NCI-H146 (cell line): ENCODE data around the gene ITPR3.
A peak's percentile ranks its signal among the peaks of the same experiment; 100 is the strongest.

ENCODE experiments used
- DNase-seq: peaks from one replicate; lab custom pipeline; 2025; lab: John Stamatoyannopoulos, UW

ITPR3 gene

DNA sequence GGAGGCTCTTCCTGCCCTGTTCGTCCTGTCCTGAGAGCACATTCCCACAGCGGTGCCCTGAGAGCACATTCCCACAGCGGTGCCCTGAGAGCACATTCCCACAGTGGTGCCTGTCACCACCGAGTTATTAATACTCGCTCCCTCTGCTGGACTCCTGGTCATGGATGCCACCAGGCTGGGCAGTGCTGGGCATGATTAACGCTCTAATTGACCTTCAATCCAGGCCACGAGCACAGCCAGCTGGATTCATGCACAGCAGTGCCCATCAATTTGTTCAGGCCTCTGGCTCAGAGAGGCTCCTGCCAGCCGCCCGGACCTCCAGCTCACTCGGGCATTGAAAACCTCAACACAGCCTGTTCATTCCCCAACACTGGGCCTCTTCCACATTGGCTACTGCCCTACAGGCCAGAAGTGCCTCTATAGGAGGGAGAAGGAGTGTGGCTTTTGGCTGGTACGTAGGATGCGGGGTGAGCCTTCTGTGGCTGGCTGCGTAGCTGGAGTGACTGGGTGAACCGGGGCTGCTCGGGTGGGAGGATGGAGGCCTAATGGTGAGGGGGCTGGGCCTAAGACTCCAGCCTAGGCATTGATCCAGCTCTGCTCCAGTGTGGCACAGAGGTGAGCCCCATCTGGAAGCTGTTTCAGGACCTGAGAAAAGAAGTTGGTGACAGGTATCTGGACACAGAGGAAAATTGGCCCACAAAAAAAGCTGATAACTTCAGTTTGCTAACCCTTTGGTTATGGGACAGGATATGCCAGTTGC, 116.3 kb downstream of the ITPR3 start:
- no peak for DNase-seq

DNA sequence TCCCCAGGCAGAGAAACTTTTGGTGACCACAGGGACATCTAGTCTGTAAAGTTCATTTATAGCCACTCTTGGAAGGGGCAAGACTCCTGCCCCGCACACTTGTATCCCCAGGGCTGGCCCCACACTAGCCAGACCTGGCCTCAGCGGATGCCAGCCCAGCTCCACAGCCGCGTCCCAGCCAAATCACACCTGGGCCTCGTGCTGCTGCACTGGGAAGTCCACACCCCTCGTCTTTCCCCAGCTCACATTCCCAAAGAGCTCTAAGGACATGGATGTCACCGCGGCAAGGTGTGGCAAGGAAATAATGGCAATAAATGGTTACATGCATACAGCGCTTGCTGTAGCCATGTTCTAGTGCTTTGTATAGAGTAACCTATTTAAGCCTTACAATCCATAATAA, 117.0 kb downstream of the ITPR3 start:
- DNase-seq = no peak

- no peak for DNase-seq
Observed at GRCh38 chr6:33738879-33739278, 117.8 kb downstream of the ITPR3 start.

- no peak for DNase-seq
Observed at GRCh38 chr6:33739571-33739970, 118.4 kb downstream of the ITPR3 start.

GRCh38 chr6:33740204-33740608, 119.1 kb downstream of the ITPR3 start:
- DNase-seq = no peak

GRCh38 chr6:33740794-33741193, 119.7 kb downstream of the ITPR3 start:
- DNase-seq = no peak

DNA sequence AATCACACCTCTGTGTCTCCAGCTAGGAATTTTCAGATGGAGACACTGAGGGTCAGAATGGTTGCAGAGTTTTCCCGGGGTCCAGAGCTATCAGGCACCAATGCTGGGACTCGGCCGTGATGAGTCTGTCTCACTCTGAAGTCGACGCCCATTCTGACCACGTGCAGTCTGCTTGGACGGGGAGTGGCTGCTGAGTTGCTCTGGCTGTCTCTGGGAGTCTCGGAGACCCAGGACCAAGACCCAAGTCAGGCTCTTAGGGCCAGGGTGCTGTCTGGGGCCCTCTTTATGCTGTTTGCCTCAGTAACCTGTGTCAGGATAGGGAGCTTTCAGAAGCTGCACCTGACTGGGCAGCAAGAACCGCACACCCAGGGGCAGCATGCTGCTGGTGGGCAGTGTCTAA, 121.0 kb downstream of the ITPR3 start:
- DNase-seq = no peak

DNA sequence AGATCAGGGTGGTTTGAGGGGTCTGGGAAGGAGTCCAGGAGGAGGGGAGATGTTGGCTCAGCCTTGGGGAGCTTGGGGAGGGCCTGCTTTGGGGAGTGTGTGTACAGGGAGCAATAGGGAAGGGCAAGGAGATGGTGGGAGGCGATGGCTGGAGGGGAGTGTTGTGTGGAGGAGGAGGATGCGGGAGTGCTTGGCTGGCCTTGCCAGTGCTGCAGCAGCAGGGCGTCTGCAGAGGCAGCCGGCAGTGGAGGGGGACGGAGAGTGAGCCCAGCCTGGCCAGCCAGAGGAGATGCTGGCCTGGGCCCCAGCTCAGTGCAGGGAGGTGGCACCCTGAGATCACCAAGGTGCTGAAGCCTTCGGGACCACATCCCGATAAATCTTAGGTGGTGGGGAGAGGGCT, 121.7 kb downstream of the ITPR3 start:
- DNase-seq = no peak

DNA sequence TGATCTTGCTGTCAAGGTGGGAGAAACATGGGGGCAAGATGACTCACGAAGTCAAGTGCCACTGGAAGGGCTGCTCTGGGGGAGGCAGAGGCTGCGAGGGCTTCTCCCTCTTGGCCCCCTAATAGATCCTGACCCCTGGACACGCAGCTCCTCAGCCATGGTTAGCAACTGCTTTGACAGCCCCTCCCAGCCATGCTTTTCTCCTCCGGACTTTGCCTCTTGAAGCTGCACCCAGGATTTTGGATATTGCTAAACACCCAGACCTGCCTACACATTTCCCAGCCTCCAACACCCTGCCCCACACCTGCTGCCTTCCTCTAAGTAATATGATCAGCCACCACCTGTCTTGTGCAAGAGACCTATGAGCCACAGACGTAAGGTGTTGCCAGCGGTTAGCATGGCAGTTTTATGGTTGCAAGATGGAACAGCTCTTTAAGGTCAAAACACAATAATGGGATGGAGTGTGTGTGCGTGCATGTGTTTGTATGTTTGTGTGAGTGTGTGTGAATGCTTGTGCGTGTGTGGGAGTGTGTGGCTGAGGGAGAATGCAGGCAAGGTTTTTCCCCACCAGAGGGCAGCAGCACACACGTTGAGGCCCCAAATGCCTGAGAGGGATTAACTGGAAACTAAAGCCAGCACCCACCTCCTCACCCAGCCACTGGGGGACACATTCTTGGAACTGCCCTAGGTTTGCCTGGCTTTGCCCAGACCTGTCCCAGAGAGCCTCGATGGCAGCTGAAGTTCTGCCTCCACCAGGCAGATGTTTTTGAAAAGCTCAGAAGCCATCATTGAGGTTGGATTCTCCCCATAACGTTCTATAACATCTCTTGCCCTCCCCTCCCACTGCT, 123.1 kb downstream of the ITPR3 start:
- peak; percentile 82 for DNase-seq

DNA sequence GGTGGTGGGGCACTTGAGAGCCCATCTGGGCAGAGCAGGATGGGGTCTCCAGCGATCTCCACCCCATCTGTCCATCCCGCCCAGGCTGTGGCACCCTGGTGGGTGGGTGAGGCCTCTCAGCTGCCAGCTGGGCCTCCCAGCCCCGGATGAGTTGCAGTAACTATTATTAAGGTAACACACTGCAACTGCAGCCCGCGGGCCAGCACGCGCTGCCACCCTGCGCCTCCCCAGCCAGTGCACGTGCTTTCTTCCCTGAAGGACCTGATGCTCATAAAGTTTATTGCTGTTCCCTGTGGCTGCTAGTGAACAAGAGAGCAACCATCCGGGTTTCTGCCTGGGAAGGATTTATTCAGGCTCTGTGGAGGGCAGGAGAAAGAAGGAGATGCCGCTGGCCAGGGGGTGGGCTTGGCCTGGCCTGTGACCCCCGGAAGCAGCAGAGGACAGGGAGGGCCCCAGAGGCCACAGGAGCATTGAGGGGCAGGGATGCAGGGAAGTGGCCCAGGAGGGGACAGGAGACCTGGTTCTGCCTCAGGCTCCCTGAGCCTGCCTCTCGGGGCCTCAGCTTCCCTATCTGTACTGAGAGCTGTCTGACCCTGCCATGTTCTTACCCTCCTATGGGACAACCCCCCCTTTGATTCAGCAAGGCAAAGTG, 123.9 kb downstream of the ITPR3 start:
- peak; percentile 29 for DNase-seq

- DNase-seq = no peak
Observed at GRCh38 chr6:33745548-33745947, 124.4 kb downstream of the ITPR3 start.
